Heart left ventricle (tissue), 13 donors: ENCODE data around the gene CROCC.

ENCODE experiments used
- CTCF ChIP-seq, 12 donors: fragments of 200-600 bp; sonication (generic) in 4 of 12; IDR thresholded peaks; one replicate each; pipeline versions ENCODE4 v1.5.0 to v1.8.0; 2018 to 2022; ENCODE audit warnings: antibody characterized with exemption in 12 of 12, mild to moderate bottlenecking in 5 of 12
- POLR2A ChIP-seq, 2 donors: fragments of 450-650 bp; IDR thresholded peaks; one replicate each; pipeline ENCODE4 v1.6.1; 2017; ENCODE audit warnings: antibody characterized with exemption in 2 of 2, mild to moderate bottlenecking in 2 of 2, moderate library complexity in 2 of 2
- donor health status: ischemic (EF 13 %, LVEDD 7.1; RV severe dilation, severe dysfunction).
- donor health status: DM: no; HTN: yes; CAD: no.
- donor health status: DM: no; HTN: no; CAD: no.
- donor health status: ischemic (EF 25% LVEDD 6.9; RV normal size, moderate dysfunction).
- donor health status: ischemic (EF 25% LVEDD 5.7; RV mildly dilated, moderate dysfunction).
- donor health status: ischemic (EF 35%, LVEDD 5.7; RV mildly dilated, moderate dysfunction).
- donor health status: nonischemic (EF 11% LVEDD 7.7; RV severe dilation, severe dysfunction).
- donor health status: DM: yes; HTN: yes; CAD: no.
- donor health status: PGD.
- donor health status: ischemic (EF 29% LVEDD 5.4; RV normal size, mild dysfunction).
- donor health status: nonischemic (EF 23%, LVEDD 6.1; RV moderate dilation, normal function).

GRCh38 chr1:17004466-17005364, 83.0 kb downstream of the CROCC start:
- TF ChIP-seq POLR2A (IDR thresholded peaks at IDR 0.05): no peak
- no peak for TF ChIP-seq CTCF (IDR thresholded peaks at IDR 0.05)
